ENCODE measurements around the gene RAP2C. TPM values are rescaled to one million over a fixed set of nuclear protein-coding genes. Genes with fewer than 3 reads are reported as not detected.
A peak's percentile ranks its signal among the peaks of the same experiment; 100 is the strongest.

The RAP2C gene
- total and polyA plus RNA-seq, 2 donors (not counting 3 experiments of a cell fraction or from before 2014, with no cell fraction given), result 5.5 to 22.2 TPM

DNA sequence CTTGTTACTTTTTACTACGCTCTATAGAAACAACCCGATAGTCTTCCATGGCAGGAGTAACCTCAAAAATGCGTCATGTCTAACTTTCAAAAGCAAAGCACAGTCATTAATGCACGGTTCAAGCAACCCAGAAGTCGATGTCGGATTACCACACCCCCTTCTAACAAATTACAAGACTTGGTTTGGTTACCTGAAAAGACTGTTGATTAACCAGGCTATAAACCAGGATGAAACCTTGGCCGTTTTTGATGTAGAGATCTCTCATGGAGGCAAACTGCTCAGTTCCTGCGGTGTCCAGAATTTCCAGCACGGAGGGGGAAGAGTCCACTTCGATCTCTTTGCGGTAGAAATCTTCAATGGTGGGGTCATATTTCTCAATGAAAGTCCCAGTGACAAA, 2.4 kb downstream of the RAP2C start:
- Histone ChIP-seq H3K79me2 (ENCODE audit: control insufficient read depth, insufficient read depth, low read length) (peaks cover 27% of the 10 kb centered on the region), H2AFZ (ENCODE audit: low read depth, low read length) (peak overlapping the region; percentile 91), H3K4me1 (ENCODE audit: control insufficient read depth, extremely low read depth, insufficient read depth, low read length) (peaks cover 12% of the 10 kb centered on the region), H3K4me3 (replicated peaks in 1 of 3; ENCODE audit: insufficient read depth in 1 of 3, low read depth in 1 of 3, low read length in 3 of 3) (peak overlapping the region; percentile 83 to 99 (median 85)), H3K9me1 (replicated peaks; ENCODE audit: control insufficient read depth, extremely low read depth, insufficient read depth, low read length) (no peaks in the 10 kb centered on the region), H3K27me3 (ENCODE audit: control insufficient read depth in 2 of 2, insufficient read depth in 2 of 2, low read length in 2 of 2) (no peaks in the 10 kb centered on the region), H3K9me3 (replicated peaks; ENCODE audit: control insufficient read depth, insufficient read depth, low read length) (no peaks in the 10 kb centered on the region), H4K20me1 (replicated peaks; ENCODE audit: control insufficient read depth, extremely low read depth, insufficient read depth, low read length) (no peaks in the 10 kb centered on the region), H3K36me3 (ENCODE audit: control insufficient read depth in 2 of 2, extremely low read depth in 1 of 2, insufficient read depth in 2 of 2, low read length in 2 of 2) (peaks cover 0 to 4% of the 10 kb centered on the region in 2 experiments), H3K9ac (replicated peaks; ENCODE audit: extremely low read depth, insufficient read depth, low read length) (peak overlapping the region; percentile 94), H3K4me2 (ENCODE audit: insufficient read depth, low read length) (peak overlapping the region; percentile 93), H3K27ac (ENCODE audit: insufficient read depth, low read depth, low read length) (peak overlapping the region; percentile 76)
- dilution Hi-C loops (cut with MboI; ENCODE audit: extremely low pct_ligation_motif_present, low sequenced_read_pairs), result no loop called here
- FAIRE-seq, result peak; percentile 33
- intact Hi-C loops (cut with micrococcal nuclease), result loop anchor here (1.0 to 5.0 kb wide), 2 partner anchors 30 to 265 kb away; no protein-coding TSS in a partner anchor
- peak; percentile 44 for DNase-seq (ENCODE audit: low read depth, low spot score)
- TF ChIP-seq, protein P1, sequence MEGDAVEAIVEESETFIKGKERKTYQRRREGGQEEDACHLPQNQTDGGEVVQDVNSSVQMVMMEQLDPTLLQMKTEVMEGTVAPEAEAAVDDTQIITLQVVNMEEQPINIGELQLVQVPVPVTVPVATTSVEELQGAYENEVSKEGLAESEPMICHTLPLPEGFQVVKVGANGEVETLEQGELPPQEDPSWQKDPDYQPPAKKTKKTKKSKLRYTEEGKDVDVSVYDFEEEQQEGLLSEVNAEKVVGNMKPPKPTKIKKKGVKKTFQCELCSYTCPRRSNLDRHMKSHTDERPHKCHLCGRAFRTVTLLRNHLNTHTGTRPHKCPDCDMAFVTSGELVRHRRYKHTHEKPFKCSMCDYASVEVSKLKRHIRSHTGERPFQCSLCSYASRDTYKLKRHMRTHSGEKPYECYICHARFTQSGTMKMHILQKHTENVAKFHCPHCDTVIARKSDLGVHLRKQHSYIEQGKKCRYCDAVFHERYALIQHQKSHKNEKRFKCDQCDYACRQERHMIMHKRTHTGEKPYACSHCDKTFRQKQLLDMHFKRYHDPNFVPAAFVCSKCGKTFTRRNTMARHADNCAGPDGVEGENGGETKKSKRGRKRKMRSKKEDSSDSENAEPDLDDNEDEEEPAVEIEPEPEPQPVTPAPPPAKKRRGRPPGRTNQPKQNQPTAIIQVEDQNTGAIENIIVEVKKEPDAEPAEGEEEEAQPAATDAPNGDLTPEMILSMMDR (IDR thresholded peaks at IDR 0.05; ENCODE audit: extremely low read depth in 1 of 2, insufficient read depth in 1 of 2, low read depth in 1 of 2, low read length in 2 of 2), result no peak
- no peak for TF ChIP-seq JUN (IDR thresholded peaks at IDR 0.05; ENCODE audit: borderline replicate concordance, insufficient read depth, insufficient read length, low read depth)
- no peak for TF ChIP-seq POLR2AphosphoS5 (IDR thresholded peaks at IDR 0.05; ENCODE audit: insufficient read depth, low read depth, low read length)
- no peak for TF ChIP-seq POLR2A (IDR thresholded peaks at IDR 0.05; ENCODE audit: low read depth, low read length)
- TF ChIP-seq, protein P2, sequence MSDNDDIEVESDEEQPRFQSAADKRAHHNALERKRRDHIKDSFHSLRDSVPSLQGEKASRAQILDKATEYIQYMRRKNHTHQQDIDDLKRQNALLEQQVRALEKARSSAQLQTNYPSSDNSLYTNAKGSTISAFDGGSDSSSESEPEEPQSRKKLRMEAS (IDR thresholded peaks at IDR 0.05; ENCODE audit: insufficient read depth, insufficient read length), result no peak
- TF ChIP-seq FOS (IDR thresholded peaks at IDR 0.05; ENCODE audit: borderline replicate concordance, insufficient read depth, low read length), result no peak
- no peak for TF ChIP-seq MYC (IDR thresholded peaks at IDR 0.05; ENCODE audit: low read depth, low read length)
- no peak for TF ChIP-seq EZH2 (IDR thresholded peaks at IDR 0.05; ENCODE audit: borderline replicate concordance, low read depth, low read length, severe bottlenecking)
- no peak for TF ChIP-seq GATA2 (IDR thresholded peaks at IDR 0.05; ENCODE audit: insufficient read depth, insufficient read length, low read depth, low read length)
- POLR2A ChIA-PET, result no interaction called here
- BruUV-seq (replicated peaks), result TSS peak; percentile 59
- CTCF ChIA-PET, result interaction anchor here (1.5 to 1.6 kb wide), 2 partner anchors 124 to 375 kb away, joined by 4 to 9 read pairs; no protein-coding TSS in a partner anchor
